ENCODE results near the gene ARNT2. TPM values are rescaled to one million over a fixed set of nuclear protein-coding genes. Genes with fewer than 3 reads are reported as not detected.

Gene ARNT2
- total and polyA plus RNA-seq, 10 of the 15 experiments (the other 5 are each of a cell fraction or from before 2014, with no cell fraction given) = 0.07 to 0.49 (median 0.09) TPM; not detected in 6

DNA sequence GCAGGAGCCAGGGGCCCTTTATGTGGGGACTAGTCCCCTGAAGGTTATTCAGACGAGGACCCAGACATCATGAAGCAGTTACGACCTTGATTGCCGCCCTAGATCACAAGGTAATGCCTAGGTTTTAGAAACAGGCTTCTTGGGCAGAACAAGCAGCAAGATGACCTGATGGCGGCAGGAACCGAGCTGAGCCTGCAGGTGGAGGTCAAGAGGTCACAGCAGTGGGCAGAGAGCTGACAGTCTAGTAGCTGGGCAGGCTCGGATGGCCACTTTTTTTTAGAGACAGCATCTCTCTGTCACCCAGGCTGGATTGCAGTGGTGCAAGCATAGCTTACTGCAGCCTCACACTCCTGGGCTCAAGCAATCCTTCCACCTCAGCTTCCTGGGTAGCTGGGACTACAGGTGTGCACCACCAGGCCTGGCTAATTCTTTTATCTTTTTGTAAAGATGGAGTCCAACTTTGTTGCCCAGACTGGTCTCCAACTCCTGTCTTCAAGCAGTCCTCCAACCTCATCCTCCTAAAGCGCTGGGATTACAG is 207.4 kb downstream of the ARNT2 start:
- Histone ChIP-seq H3K9ac (ENCODE audit: control insufficient read depth, insufficient read depth, low read length) (no peak overlapping the region), H3K4me2 (ENCODE audit: control insufficient read depth, insufficient read depth) (no peak overlapping the region), H3K27me3 (replicated peaks in 1 of 2; ENCODE audit: control insufficient read depth in 2 of 2, insufficient read depth in 2 of 2, low read length in 1 of 2) (peaks cover 0 to 1% of the 10 kb centered on the region in 2 experiments; a peak in 2 of 4 replicates), H3K4me3 (no peak overlapping the region), H3K9me3 (replicated peaks; ENCODE audit: control insufficient read depth, insufficient read depth, low read length) (no peaks in the 10 kb centered on the region), H2AFZ (ENCODE audit: control insufficient read depth, low read depth, low read length) (no peak overlapping the region), H3K4me1 (ENCODE audit: control insufficient read depth, insufficient read depth, low read length) (no peaks in the 10 kb centered on the region), H3K79me2 (ENCODE audit: control insufficient read depth, insufficient read depth, low read length) (no peaks in the 10 kb centered on the region), H3K36me3 (ENCODE audit: control insufficient read depth in 2 of 2, insufficient read depth in 2 of 2, low read length in 1 of 2) (no peaks in the 10 kb centered on the region), H4K20me1 (ENCODE audit: control insufficient read depth, insufficient read depth) (no peaks in the 10 kb centered on the region), H3K27ac (ENCODE audit: control insufficient read depth, insufficient read depth) (no peak overlapping the region)
- TF ChIP-seq NBN (IDR thresholded peaks at IDR 0.05) (no peak), CBX3 (IDR thresholded peaks at IDR 0.05; ENCODE audit: borderline replicate concordance, low read depth) (no peak), POU2F2 (IDR thresholded peaks at IDR 0.05; ENCODE audit: borderline replicate concordance, low read depth, low read length) (no peak), ETV6 (conservative IDR thresholded peaks at IDR 0.05 in 1 of 2, IDR thresholded peaks at IDR 0.05 in 1 of 2; ENCODE audit: borderline replicate concordance in 1 of 2, low read depth in 1 of 2) (no peak), IRF4 (IDR thresholded peaks at IDR 0.05; ENCODE audit: low read depth, low read length) (no peak), SUPT20H (IDR thresholded peaks at IDR 0.05; ENCODE audit: borderline replicate concordance, control insufficient read depth, low read depth, low read length) (no peak), GATAD2B (conservative IDR thresholded peaks at IDR 0.05; ENCODE audit: low read depth) (no peak), WRNIP1 (IDR thresholded peaks at IDR 0.05; ENCODE audit: borderline replicate concordance, low read depth, low read length) (no peak), SMAD1 (IDR thresholded peaks at IDR 0.05; ENCODE audit: low read depth, partially characterized antibody) (no peak), ZNF274 (IDR thresholded peaks at IDR 0.05; ENCODE audit: insufficient read depth, insufficient read length) (no peak), ASH2L (IDR thresholded peaks at IDR 0.05; ENCODE audit: borderline replicate concordance, low read depth) (no peak), RELA (IDR thresholded peaks at IDR 0.05; ENCODE audit: borderline replicate concordance, partially characterized antibody) (no peak), SMC3 (IDR thresholded peaks at IDR 0.05; ENCODE audit: borderline replicate concordance, low read length) (no peak), LARP7 (IDR thresholded peaks at IDR 0.05) (no peak), YBX1 (IDR thresholded peaks at IDR 0.05) (no peak), TCF12 (IDR thresholded peaks at IDR 0.05; ENCODE audit: low read depth, low read length) (no peak)
- TF ChIP-seq, protein P1, sequence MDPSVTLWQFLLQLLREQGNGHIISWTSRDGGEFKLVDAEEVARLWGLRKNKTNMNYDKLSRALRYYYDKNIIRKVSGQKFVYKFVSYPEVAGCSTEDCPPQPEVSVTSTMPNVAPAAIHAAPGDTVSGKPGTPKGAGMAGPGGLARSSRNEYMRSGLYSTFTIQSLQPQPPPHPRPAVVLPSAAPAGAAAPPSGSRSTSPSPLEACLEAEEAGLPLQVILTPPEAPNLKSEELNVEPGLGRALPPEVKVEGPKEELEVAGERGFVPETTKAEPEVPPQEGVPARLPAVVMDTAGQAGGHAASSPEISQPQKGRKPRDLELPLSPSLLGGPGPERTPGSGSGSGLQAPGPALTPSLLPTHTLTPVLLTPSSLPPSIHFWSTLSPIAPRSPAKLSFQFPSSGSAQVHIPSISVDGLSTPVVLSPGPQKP (IDR thresholded peaks at IDR 0.05; ENCODE audit: low read depth, low read length) = no peak
- no peak for ATAC-seq
- BruUV-seq (replicated peaks) = no TSS peak
- CTCF ChIA-PET = no interaction called here
- intact Hi-C loops (cut with micrococcal nuclease; ENCODE audit: unreplicated experiment) (no loop called here), in situ Hi-C loops (cut with MboI) (no loop called here)
- POLR2A ChIA-PET = no interaction called here
- SMC1A ChIA-PET (ENCODE audit: uncharacterized antibody, unreplicated experiment) = no interaction called here
- RAD21 ChIA-PET (ENCODE audit: unreplicated experiment) = no interaction called here
- DNase-seq (ENCODE audit: low read depth, low spot score) = no peak
- 31% methylated on average over 7 of the region's 7 CpGs for WGBS (ENCODE audit: insufficient coverage, insufficient replicate concordance, low lambda C conversion rate, missing lambda C conversion rate)
- no peak for FAIRE-seq

Measured in GM12878 (cell line).